Liver (tissue), 3 donors: ENCODE results near the gene ABHD6.

Experiments used
- ATF3 ChIP-seq: IDR thresholded peaks from 2 replicates; pipeline ENCODE4 v1.6.1; 2016; ENCODE audit warnings: antibody characterized with exemption
- CTCF ChIP-seq: fragments of 150-350 bp; IDR thresholded peaks from 2 replicates; pipeline ENCODE4 v1.5.1; 2017; ENCODE audit warnings: improper control_type of control experiment, low read depth, low read length; ENCODE audit not compliant: missing input control
- EGR1 ChIP-seq, 2 donors: IDR thresholded peaks; 2 replicates each; pipeline ENCODE4 v1.6.1; 2016 to 2018; ENCODE audit warnings: antibody characterized with exemption in 2 of 2, low read depth in 2 of 2
- GABPA ChIP-seq, 2 donors: IDR thresholded peaks in 1 of 2; conservative IDR thresholded peaks in 1 of 2; 2 replicates each; pipeline ENCODE4 v1.6.1; 2016; ENCODE audit warnings: antibody characterized with exemption in 2 of 2, mild to moderate bottlenecking in 1 of 2, moderate library complexity in 1 of 2
- MAX ChIP-seq: IDR thresholded peaks from 2 replicates; pipeline ENCODE4 v1.6.1; 2016; ENCODE audit warnings: antibody characterized with exemption
- NR2F2 ChIP-seq: IDR thresholded peaks from 2 replicates; pipeline ENCODE4 v1.6.1; 2016; ENCODE audit warnings: antibody characterized with exemption
- RAD21 ChIP-seq, 2 donors: IDR thresholded peaks; 2 replicates each; pipeline ENCODE4 v1.6.1; 2016; ENCODE audit warnings: antibody characterized with exemption in 2 of 2, mild to moderate bottlenecking in 2 of 2
- REST ChIP-seq: IDR thresholded peaks from 2 replicates; pipeline ENCODE4 v1.6.1; 2016; ENCODE audit warnings: antibody characterized with exemption, mild to moderate bottlenecking
- RXRA ChIP-seq, 2 donors: IDR thresholded peaks; 2 replicates each; pipeline ENCODE4 v1.6.1; 2017 to 2018; ENCODE audit warnings: antibody characterized with exemption in 2 of 2, mild to moderate bottlenecking in 1 of 2
- SP1 ChIP-seq: IDR thresholded peaks from 2 replicates; pipeline ENCODE4 v1.6.1; 2018; ENCODE audit warnings: antibody characterized with exemption, mild to moderate bottlenecking
- TAF1 ChIP-seq: conservative IDR thresholded peaks from 2 replicates; pipeline ENCODE4 v1.6.1; 2016; ENCODE audit warnings: antibody characterized with exemption, mild to moderate bottlenecking
- donor health status: healthy.
- donor health status: healthy.

- TF ChIP-seq CTCF = no peak
- no peak for TF ChIP-seq MAX
- no peak for TF ChIP-seq EGR1 (IDR thresholded peaks at IDR 0.05; ENCODE audit: low read depth in 2 of 2)
- TF ChIP-seq TAF1 = no peak
- no peak for TF ChIP-seq SP1
- no peak for TF ChIP-seq ATF3
- no peak for TF ChIP-seq RAD21 (IDR thresholded peaks at IDR 0.05)
- no peak for TF ChIP-seq REST
- no peak for TF ChIP-seq GABPA (IDR thresholded peaks at IDR 0.05 in 1 of 2, conservative IDR thresholded peaks at IDR 0.05 in 1 of 2)
- TF ChIP-seq RXRA (IDR thresholded peaks at IDR 0.05) = no peak
- TF ChIP-seq NR2F2 = no peak
Measured at GRCh38 chr3:58329150-58329921, 91.7 kb downstream of the ABHD6 start.
